ENCODE results near the gene ZNF366.

Gene ZNF366

DNA sequence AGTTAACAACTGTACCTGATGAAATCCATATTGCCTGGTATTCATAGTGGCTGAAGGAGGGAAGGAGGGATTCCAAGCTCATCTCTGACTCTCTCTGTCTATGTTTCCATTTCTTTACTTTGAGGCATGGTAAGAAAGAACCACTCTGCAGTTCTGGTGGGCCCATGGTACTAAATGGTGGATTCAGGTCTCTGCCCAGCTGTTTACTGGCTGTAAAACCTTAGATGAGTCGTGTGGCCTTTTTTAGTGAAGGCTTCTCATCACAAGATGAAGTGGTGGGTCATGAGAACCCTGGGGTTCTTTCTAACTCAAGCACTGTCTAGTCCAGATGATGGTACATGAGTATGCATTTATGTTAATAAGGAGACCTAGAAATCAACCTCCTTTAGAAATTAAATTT, 49.7 kb downstream of the ZNF366 start:
- Mint-ChIP-seq H3K9me3 (no peaks in the 10 kb centered on the region), H3K4me3 (no peak overlapping the region), H3K27me3 (peaks cover 14% of the 10 kb centered on the region), H3K4me1 (no peaks in the 10 kb centered on the region), H3K27ac (no peak overlapping the region), H3K36me3 (no peaks in the 10 kb centered on the region)
- CTCF ChIA-PET = no interaction called here
- no peak for DNase-seq

DNA sequence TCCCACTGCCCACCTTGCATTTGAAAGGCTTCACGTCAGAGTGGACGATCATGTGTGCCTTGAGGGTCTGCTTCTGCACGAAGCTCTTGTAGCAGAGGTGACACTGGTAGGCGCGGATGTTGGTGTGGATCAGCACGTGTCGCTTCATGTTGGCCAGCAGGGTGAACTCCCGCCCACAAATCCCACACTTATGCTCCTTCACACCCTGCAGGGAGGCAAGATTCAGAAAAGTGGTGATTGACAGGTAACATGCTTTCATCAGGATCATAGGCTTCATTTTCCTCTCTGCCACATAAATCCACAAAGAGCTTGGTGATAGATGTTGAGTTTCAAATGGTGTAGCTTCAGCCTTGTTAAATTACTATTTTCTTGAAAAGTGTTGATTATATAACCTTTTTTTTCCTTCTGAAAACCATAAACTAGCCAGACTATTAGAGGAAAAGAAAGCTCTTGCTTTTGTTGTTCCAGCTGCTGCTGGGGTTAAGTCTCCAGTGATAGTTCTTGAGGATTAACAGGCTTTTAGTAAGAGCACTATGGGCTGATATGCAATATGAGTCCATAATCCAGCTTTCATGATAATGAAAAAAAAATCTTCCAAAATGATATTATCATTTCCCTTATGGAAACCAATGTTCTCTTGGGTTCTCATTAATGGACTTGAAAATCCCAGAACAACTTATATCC, 50.7 kb downstream of the ZNF366 start:
- H3K27me3 Mint-ChIP-seq = peaks cover 23% of the 10 kb centered on the region
- H3K4me1 Mint-ChIP-seq = no peaks in the 10 kb centered on the region
- no peak for DNase-seq
- CTCF ChIA-PET = no interaction called here
- no peak overlapping the region for H3K27ac Mint-ChIP-seq
- H3K36me3 Mint-ChIP-seq = no peaks in the 10 kb centered on the region
- no peak overlapping the region for H3K4me3 Mint-ChIP-seq
- no peaks in the 10 kb centered on the region for H3K9me3 Mint-ChIP-seq

DNA sequence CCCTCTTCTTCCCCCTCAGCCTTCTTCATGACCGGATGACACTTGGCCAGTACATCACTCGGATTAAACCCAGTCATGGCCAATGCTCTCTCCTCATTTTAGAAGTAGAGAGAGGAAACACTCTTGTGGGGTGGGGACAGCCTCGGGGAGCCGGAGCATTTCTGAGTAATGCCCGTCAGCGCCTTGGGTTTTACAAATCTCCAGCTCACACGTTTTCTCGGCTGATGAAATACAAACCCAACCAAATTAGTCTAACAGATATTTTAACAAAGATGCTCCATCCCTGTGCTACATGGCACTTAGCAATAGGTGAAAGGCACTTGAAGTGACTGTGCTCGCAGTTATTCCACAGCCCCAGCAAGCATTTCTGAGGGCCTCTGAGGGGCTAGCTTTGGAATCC, 51.7 kb downstream of the ZNF366 start:
- DNase-seq = no peak
- Mint-ChIP-seq H3K27me3 (peaks cover 23% of the 10 kb centered on the region), H3K36me3 (no peaks in the 10 kb centered on the region), H3K27ac (no peak overlapping the region), H3K4me1 (no peaks in the 10 kb centered on the region), H3K4me3 (no peak overlapping the region), H3K9me3 (no peaks in the 10 kb centered on the region)
- CTCF ChIA-PET = no interaction called here

DNA sequence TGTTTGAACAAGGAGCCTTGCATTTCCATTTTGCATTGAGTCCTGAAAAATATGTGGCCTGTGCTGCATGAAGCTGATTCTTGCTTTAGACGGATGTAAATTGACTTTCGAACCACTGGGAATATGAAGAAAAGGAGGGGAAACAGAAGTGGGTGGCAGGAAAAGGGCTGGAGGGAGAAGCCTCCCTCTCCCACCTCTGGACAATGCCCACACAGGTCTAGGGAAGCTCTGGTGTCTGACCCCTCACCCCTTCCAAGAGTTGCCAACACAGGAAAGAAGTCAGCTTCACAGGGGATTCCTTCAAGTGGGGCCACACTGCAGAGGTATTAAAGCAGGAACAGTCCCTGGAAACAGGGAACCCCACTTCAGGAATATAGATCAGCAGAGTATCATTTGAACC, 52.2 kb downstream of the ZNF366 start:
- H3K27me3 Mint-ChIP-seq = peaks cover 23% of the 10 kb centered on the region
- H3K4me1 Mint-ChIP-seq = no peaks in the 10 kb centered on the region
- no peak for DNase-seq
- H3K36me3 Mint-ChIP-seq = no peaks in the 10 kb centered on the region
- CTCF ChIA-PET = no interaction called here
- no peak overlapping the region for H3K4me3 Mint-ChIP-seq
- no peak overlapping the region for H3K27ac Mint-ChIP-seq
- no peaks in the 10 kb centered on the region for H3K9me3 Mint-ChIP-seq

DNA sequence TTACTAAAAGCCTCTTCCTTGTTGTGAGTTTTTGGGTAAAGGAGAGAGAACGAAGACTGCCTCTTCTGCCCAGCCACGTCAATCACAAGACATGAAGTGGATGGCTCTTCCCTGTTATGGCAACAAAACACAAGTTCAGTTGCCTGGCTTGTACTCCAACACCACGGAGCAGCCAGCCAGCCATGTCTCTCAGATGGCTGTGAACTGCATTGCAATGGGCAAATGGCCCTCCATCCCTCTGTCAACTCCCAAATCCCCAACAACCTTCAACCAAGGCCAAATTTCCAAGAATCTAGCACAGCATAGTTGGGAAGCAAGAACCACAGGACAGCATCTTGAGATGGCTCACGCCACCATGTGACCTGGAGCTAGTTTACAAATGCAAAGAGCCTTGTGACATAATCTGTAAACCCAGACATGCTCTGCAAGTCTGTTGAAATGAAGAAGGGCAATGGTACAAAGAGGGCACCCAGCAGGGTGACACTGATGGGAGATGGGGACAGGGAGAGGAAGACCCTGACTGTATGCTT, 53.9 kb downstream of the ZNF366 start:
- Mint-ChIP-seq H3K27ac (no peak overlapping the region), H3K27me3 (peaks cover 23% of the 10 kb centered on the region), H3K9me3 (no peaks in the 10 kb centered on the region), H3K4me1 (no peaks in the 10 kb centered on the region), H3K4me3 (no peak overlapping the region), H3K36me3 (no peaks in the 10 kb centered on the region)
- CTCF ChIA-PET = no interaction called here
- no peak for DNase-seq

DNA sequence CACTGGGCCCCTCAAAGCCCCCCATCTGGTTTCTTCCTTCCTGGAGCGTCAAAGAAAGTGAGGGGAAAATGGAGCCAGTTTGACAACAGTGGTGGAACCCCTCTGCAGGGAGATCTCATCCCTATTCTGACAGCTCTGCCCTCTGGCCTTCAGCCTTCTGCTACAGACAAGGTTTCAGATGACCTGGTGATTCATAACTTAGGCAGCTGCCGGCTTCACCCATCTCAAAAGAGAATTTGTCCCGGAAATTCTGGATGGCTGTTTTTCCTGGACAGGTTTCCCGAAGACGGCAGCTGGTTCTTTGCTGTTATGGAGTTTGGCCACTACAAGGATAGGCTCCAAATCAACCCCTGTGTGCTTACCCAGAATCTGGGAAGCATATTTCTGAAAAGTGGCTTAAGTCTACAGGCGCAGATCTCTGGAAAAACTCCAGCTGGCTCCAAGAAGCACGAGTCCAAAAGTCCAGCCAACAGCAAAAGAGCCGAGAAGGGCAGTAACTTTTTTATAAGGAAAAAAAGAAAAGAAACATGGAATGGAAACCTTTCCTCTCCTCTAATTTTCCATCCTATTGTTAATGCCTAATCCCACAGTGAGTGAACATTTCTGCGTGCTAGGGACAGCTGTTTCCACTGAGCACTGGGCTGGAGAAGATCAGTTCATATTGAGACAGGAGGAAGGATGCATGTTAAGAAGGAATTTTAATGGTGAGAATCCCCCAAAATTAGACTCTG, 54.5 kb downstream of the ZNF366 start:
- Mint-ChIP-seq H3K4me1 (no peaks in the 10 kb centered on the region), H3K27me3 (peaks cover 23% of the 10 kb centered on the region), H3K36me3 (no peaks in the 10 kb centered on the region), H3K9me3 (no peaks in the 10 kb centered on the region), H3K27ac (no peak overlapping the region), H3K4me3 (no peak overlapping the region)
- DNase-seq = no peak
- CTCF ChIA-PET = no interaction called here

DNA sequence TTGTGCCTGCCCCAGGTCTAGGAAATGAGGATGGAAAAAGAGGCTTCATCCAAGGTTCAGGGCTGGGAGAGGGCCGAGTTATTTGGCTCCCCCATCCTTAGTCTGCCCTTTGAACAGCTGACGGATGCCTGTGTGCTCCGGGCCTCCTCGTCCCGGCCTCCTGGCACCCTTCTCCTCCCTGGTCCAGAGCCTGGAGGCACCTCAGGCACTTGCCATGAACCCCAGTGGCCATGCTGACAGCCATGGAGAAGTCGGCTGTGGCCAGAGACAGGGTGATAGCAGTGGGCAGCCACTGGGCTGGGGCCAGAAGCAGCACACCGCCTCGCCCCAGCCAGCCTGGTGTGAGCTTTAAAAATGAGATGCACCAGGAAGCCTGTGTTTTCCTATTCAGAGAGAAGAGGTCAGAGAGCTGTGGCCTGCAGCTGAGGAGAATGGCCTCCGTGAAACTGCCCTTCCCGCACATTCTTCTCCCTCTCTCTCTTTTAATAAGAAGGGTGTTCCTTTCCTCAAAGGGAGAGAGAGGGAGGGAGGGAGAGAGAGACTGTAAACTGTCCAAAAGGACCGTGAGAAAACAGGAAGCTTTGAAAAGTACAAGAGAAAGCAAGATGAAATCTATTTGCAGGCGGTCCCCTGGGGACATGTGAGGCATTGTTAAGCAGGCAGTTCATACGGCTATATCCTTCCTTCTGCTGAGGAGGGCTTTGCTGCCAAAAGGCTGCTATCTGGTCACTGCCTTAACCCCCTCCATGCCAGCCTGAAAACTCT, 55.3 kb downstream of the ZNF366 start:
- no peak overlapping the region for H3K27ac Mint-ChIP-seq
- no peak for DNase-seq
- peaks cover 23% of the 10 kb centered on the region for H3K27me3 Mint-ChIP-seq
- H3K36me3 Mint-ChIP-seq = no peaks in the 10 kb centered on the region
- no peak overlapping the region for H3K4me3 Mint-ChIP-seq
- CTCF ChIA-PET = no interaction called here
- no peaks in the 10 kb centered on the region for H3K9me3 Mint-ChIP-seq
- H3K4me1 Mint-ChIP-seq = no peaks in the 10 kb centered on the region

DNA sequence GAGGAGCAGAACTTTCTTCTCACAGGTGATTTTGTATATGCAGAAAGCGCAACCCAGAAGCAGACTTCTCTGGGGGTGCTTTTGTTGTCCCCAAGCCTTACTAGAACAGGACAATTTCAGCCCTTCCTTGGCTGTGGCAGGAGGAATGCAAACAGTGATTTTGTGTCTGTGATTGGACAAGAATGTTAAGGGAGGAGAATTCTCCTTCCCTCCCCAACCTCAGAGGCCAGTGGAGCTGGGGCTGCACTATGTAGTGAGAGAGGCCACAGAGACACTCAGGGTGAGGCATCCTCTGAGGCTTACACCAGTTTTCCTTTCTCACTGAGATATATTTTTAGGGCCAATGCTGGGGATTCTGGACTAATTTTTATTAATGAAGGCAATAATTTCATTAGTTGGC, 58.8 kb downstream of the ZNF366 start:
- no peak overlapping the region for H3K27ac Mint-ChIP-seq
- peaks cover 19% of the 10 kb centered on the region for H3K27me3 Mint-ChIP-seq
- H3K4me3 Mint-ChIP-seq = no peak overlapping the region
- no peaks in the 10 kb centered on the region for H3K4me1 Mint-ChIP-seq
- CTCF ChIA-PET = no interaction called here
- DNase-seq = no peak
- H3K9me3 Mint-ChIP-seq = no peaks in the 10 kb centered on the region
- H3K36me3 Mint-ChIP-seq = no peaks in the 10 kb centered on the region

DNA sequence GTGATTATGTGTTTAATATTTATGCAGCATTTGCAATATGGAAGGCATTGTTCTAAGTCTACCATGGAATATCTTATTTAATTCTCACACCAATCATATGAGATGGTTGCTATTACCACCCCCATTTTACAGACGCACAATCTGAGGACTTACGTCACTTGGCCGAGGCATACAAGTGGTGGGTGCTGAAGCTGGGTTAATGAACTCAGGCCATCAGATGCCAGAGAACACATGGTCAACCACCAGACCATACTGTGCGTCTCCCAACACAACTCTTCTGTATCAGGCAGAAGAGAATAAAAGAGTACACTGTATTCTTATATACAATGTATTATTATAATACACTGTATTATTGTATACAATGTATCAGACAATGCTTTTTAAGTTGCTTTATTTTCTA, 59.5 kb downstream of the ZNF366 start:
- CTCF ChIA-PET = no interaction called here
- Mint-ChIP-seq H3K27me3 (peaks cover 15% of the 10 kb centered on the region), H3K4me3 (no peak overlapping the region), H3K27ac (no peak overlapping the region), H3K9me3 (no peaks in the 10 kb centered on the region), H3K36me3 (no peaks in the 10 kb centered on the region), H3K4me1 (no peaks in the 10 kb centered on the region)
- no peak for DNase-seq

DNA sequence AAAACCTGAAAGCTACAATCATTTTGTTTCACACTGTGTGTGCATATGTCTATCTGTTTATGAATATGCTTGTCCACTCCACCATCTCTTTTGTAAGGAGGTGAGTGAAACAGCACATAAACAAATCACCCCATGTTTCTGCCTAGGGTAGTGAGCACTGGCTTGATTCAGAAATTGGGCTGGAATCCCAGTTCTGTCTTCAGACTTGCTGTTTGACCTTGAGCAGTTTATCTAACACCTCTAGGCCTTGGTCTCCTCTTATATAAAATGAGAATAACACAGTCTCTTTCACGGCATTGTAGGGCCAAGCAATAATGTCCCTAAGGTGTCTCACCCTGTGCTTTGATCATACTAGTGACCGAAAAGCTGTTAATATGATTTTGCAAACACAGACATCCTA, 61.2 kb downstream of the ZNF366 start:
- no peak for DNase-seq
- Mint-ChIP-seq H3K9me3 (no peaks in the 10 kb centered on the region), H3K4me3 (no peak overlapping the region), H3K4me1 (no peaks in the 10 kb centered on the region), H3K27me3 (peaks cover 4% of the 10 kb centered on the region), H3K36me3 (no peaks in the 10 kb centered on the region), H3K27ac (no peak overlapping the region)
- CTCF ChIA-PET = no interaction called here

DNA sequence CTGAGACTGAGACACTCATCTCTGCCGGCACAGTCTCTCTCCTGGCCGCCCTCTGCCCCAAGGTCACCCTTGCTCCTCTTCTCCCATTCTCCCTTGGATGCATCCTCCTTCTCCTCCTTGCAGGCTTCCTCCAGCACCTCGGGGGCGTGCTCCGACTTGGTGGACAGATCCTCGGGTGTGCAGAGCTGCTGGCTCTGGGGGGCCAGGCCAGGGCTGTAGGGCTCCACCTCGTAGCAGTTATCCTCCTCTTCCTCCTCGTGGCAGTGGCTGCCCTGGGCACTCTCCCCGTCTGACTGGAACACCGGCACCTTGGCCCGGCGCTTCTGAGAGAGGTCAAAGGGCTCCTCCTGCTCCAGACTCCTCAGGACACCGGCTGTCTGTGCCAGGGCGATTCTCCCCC, 63.3 kb downstream of the ZNF366 start:
- H3K4me3 Mint-ChIP-seq = no peak overlapping the region
- H3K9me3 Mint-ChIP-seq = no peaks in the 10 kb centered on the region
- H3K27me3 Mint-ChIP-seq = peaks cover 4% of the 10 kb centered on the region
- no peak for DNase-seq
- no peak overlapping the region for H3K27ac Mint-ChIP-seq
- no peaks in the 10 kb centered on the region for H3K4me1 Mint-ChIP-seq
- no peaks in the 10 kb centered on the region for H3K36me3 Mint-ChIP-seq
- CTCF ChIA-PET = no interaction called here

DNA sequence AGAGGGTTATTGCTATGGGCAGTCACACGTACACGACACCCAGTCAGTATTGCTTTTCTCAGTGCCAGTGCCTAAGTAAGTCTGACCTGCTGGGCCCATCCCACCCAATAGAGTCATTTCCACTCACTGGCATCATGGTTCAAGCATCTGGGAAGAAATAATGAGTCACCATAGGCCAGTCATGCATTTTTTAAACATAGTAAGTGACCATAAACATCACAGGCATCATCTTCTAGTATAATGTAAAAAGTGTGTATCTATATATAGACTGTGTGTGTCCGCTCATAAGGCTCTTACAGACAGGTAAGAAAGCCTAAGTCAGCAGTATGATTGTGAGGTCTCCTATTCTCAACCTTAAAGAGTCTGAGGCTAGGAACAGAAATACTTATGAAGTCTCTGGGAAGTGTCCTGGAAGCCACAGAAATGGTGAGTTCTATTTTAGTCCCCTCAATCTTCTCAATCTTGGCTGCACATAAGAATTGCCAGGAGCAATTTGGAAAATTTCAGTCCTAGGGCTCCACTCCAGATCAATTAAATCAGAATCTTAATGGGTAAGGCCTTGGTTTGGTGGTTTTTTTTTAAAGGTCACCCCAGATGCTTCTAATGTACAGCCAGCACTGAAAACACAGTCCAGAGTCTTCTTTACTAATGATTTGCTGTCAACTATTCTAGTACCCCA, 65.2 kb downstream of the ZNF366 start:
- no peaks in the 10 kb centered on the region for H3K36me3 Mint-ChIP-seq
- H3K4me3 Mint-ChIP-seq = no peak overlapping the region
- H3K9me3 Mint-ChIP-seq = no peaks in the 10 kb centered on the region
- no peaks in the 10 kb centered on the region for H3K4me1 Mint-ChIP-seq
- peaks cover 4% of the 10 kb centered on the region for H3K27me3 Mint-ChIP-seq
- CTCF ChIA-PET = no interaction called here
- H3K27ac Mint-ChIP-seq = no peak overlapping the region
- DNase-seq = no peak

DNA sequence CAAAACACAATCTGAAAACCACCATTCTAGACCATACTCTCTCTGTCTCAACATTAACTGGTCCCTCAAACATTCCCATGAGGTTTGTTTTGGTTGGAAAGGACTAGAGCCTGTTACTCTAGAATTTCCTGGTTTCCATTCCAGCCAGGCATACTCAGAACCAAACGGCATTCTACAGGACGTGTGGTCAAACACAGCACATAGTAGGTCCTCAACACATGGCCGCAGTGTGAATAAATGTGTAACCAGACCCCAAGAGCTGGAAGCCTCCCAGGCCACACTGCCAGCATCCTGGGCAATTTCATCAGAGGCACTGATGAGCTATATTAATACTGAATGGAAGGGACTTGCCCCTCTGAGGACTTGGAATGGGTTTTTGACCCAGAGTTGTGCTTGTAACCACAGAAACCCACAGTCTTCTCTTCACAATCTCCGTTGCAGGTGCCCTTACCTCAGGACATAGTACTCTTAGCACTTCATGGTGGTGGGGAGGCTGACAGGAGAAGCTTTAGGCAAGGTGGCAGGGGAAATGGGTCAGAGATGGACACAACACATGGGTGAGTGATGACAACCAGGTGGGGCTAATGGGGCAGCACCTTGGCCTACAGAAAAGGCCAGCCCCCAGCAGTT, 66.0 kb downstream of the ZNF366 start:
- Mint-ChIP-seq H3K36me3 (no peaks in the 10 kb centered on the region), H3K4me1 (no peaks in the 10 kb centered on the region), H3K27me3 (peaks cover 4% of the 10 kb centered on the region), H3K4me3 (no peak overlapping the region), H3K27ac (no peak overlapping the region), H3K9me3 (no peaks in the 10 kb centered on the region)
- CTCF ChIA-PET = no interaction called here
- no peak for DNase-seq

DNA sequence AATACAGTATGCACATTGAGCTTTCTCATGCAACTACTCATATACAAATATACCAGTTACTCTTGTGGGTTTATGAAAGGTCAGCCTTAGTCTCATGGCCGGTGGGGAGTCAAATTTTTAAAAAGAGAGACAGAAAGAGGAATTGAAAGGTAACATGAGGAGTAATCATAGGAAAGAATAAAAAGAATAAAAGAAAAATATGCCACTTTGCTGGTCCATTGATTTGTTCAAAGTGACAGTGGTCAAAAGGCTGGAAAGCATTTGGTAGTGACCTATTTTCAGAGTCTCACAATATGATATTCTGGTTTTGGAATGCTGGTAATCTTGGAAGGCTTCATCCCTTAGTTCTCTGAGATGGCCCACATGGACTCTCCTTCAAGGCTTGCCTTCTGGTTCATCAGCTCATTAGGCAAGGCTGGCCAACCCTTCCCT, 67.0 kb downstream of the ZNF366 start:
- Mint-ChIP-seq H3K4me1 (no peaks in the 10 kb centered on the region), H3K36me3 (no peaks in the 10 kb centered on the region), H3K27me3 (peaks cover 4% of the 10 kb centered on the region), H3K4me3 (no peak overlapping the region), H3K9me3 (no peaks in the 10 kb centered on the region), H3K27ac (no peak overlapping the region)
- CTCF ChIA-PET = no interaction called here
- no peak for DNase-seq
